Endothelial cell of umbilical vein (primary cell): ENCODE data around the gene ATG10.

Source experiments
- GATA2 ChIP-seq: IDR thresholded peaks from 2 replicates; pipeline ENCODE4 v1.7.0; 2011; ENCODE audit warnings: low read depth, mild to moderate bottlenecking, moderate library complexity, mixed read lengths, low read length; ENCODE audit not compliant: insufficient read length, insufficient read depth
- POLR2AphosphoS5 ChIP-seq: IDR thresholded peaks from 2 replicates; pipeline ENCODE4 v1.6.1; 2012; ENCODE audit warnings: low read depth, mild to moderate bottlenecking, control low read depth, low read length, moderate library complexity; ENCODE audit not compliant: insufficient read depth
- TF ChIP-seq, protein P1 (sequence below), 2 donors: IDR thresholded peaks; 1 replicate in 1 of 2; 2 replicates in 1 of 2; pipeline ENCODE4 v1.5.1; 2011; ENCODE audit warnings: low read length in 2 of 2, mild to moderate bottlenecking in 2 of 2, moderate library complexity in 2 of 2, control low read depth in 1 of 2, inconsistent platforms in 1 of 2, low read depth in 1 of 2; ENCODE audit not compliant: insufficient read depth in 1 of 2; ENCODE audit errors: extremely low read depth in 1 of 2

DNA sequence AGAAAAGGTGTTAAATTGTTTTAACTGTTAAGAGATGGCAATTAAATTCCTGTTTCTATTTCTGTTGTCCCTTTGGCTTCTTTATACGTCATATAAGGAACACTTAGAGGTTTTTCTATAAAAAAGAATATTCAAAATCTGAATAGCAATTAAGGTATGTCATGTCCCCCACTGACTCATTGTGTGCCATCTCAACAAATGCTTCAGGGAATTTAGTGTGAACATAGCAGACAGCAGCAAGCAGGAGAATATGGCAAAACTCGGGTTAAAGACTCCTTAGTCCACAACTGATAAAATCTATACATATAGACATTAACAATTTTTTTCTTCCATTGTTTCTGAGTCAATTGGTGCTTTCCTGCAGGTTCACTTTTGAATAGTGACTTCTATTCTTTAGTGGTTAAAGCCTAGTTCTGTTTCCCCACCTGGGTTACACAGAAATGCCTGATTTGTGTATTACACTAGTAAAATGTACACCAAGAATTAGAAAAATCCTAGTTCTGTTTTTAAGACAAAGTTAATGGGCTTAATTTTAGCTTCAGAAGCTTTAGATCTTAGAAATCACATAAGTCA lies 324.2 kb downstream of the ATG10 start:
- TF ChIP-seq, protein P1, sequence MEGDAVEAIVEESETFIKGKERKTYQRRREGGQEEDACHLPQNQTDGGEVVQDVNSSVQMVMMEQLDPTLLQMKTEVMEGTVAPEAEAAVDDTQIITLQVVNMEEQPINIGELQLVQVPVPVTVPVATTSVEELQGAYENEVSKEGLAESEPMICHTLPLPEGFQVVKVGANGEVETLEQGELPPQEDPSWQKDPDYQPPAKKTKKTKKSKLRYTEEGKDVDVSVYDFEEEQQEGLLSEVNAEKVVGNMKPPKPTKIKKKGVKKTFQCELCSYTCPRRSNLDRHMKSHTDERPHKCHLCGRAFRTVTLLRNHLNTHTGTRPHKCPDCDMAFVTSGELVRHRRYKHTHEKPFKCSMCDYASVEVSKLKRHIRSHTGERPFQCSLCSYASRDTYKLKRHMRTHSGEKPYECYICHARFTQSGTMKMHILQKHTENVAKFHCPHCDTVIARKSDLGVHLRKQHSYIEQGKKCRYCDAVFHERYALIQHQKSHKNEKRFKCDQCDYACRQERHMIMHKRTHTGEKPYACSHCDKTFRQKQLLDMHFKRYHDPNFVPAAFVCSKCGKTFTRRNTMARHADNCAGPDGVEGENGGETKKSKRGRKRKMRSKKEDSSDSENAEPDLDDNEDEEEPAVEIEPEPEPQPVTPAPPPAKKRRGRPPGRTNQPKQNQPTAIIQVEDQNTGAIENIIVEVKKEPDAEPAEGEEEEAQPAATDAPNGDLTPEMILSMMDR (IDR thresholded peaks at IDR 0.05; ENCODE audit: extremely low read depth in 1 of 2, insufficient read depth in 1 of 2, low read depth in 1 of 2, low read length in 2 of 2) = no peak
- TF ChIP-seq POLR2AphosphoS5 = no peak
- TF ChIP-seq GATA2 = no peak
